HCT116 (cell line): Measurements from ENCODE around the gene RAB30. TPM values are rescaled to one million over a fixed set of nuclear protein-coding genes. Genes with fewer than 3 reads are reported as not detected.

Source experiments
- ATAC-seq: fragments of 200-7000 bp; cut with Tn5 transposase; 2 replicates; pipeline ENCODE4 v1.9.1; 2020; ENCODE audit warnings: mild to moderate bottlenecking, moderate library complexity
- BruUV-seq: library from RNA; stranded (reverse); fragments of 400-500 nt; replicated peaks from 2 replicates; lab custom pipeline; 2021; lab: Mats Ljungman, UMichigan
- CTCF ChIA-PET: fragments of 300-600 bp; sonication (Branson Sonifier 250); formaldehyde crosslinking; loops from one replicate; lab custom pipeline; 2021; ENCODE audit warnings: antibody characterized with exemption; lab: Charles Lee
- POLR2A ChIA-PET: fragments of 300-600, 350-600 bp; sonication (Branson Sonifier 250); formaldehyde crosslinking; loops from one replicate; lab custom pipeline; 2021; ENCODE audit warnings: antibody characterized with exemption; lab: Charles Lee
- RAD21 ChIA-PET, 2 experiments: fragments of 300-600 bp; sonication (Branson Sonifier 250); formaldehyde crosslinking; loops; one replicate each; lab custom pipeline; 2023; ENCODE audit warnings: low total read pairs in 2 of 2; ENCODE audit not compliant: uncharacterized antibody in 2 of 2, unreplicated experiment in 2 of 2, low non-redundant PET in 1 of 2; lab: Charles Lee
- DNase-seq: peaks from one replicate; pipeline ENCODE4 v3.0.0-alpha.2; 2010; ENCODE audit warnings: low read depth, low spot score
- H2AFZ ChIP-seq: fragments of 200-600 bp; shearing (Covaris generic), sonication (generic); 2 replicates; pipeline ENCODE4 v1.6.1; 2017; ENCODE audit warnings: low read depth, mixed run types, mixed read lengths, antibody characterized with exemption, low read length; ENCODE audit not compliant: poor library complexity, severe bottlenecking
- H3K27ac ChIP-seq: 2 replicates; pipeline ENCODE4 v1.5.1; 2012; ENCODE audit warnings: low read depth, low read length
- H3K27me3 ChIP-seq: fragments of 200-600 bp; sonication (generic); 2 replicates; pipeline ENCODE4 v1.6.1; 2016; ENCODE audit warnings: mixed run types, low read length, mixed read lengths; ENCODE audit not compliant: insufficient read depth
- H3K36me3 ChIP-seq, 2 experiments: fragments of 200-500 bp in 1 of 2; fragments of 200-600 bp in 1 of 2; sonication (Bioruptor generic) in 1 of 2; sonication (generic) in 1 of 2; 2 replicates each; pipeline versions ENCODE4 v1.5.1 to v1.6.1; 2014 to 2016; ENCODE audit warnings: low read length in 2 of 2, inconsistent platforms in 1 of 2, mixed read lengths in 1 of 2, mixed run types in 1 of 2; ENCODE audit not compliant: insufficient read depth in 2 of 2, control insufficient read depth in 1 of 2
- H3K4me1 ChIP-seq, 2 experiments: fragments of 200-600 bp in 1 of 2; sonication (generic) in 1 of 2; 2 replicates each; pipeline versions ENCODE4 v1.5.1 to v1.6.1; 2012 to 2017; ENCODE audit warnings: low read length in 2 of 2, inconsistent platforms in 1 of 2, mild to moderate bottlenecking in 1 of 2, mixed read lengths in 1 of 2, mixed run types in 1 of 2, moderate library complexity in 1 of 2; ENCODE audit not compliant: insufficient read depth in 2 of 2, control insufficient read depth in 1 of 2
- H3K4me2 ChIP-seq: fragments of 200-600 bp; sonication (generic); 2 replicates; pipeline ENCODE4 v1.6.1; 2017; ENCODE audit warnings: mixed run types, low read length, mixed read lengths
- H3K4me3 ChIP-seq, 2 experiments: fragments of 200-600 bp in 1 of 2; sonication (generic) in 1 of 2; replicated peaks in 1 of 2; 2 replicates each; pipeline ENCODE4 v1.5.1; 2011 to 2016; ENCODE audit warnings: low read length in 2 of 2, control low read depth in 1 of 2, low read depth in 1 of 2, mild to moderate bottlenecking in 1 of 2, mixed read lengths in 1 of 2, mixed run types in 1 of 2
- H3K79me2 ChIP-seq: fragments of 200-600 bp; sonication (generic); 2 replicates; pipeline ENCODE4 v1.6.1; 2017; ENCODE audit warnings: mild to moderate bottlenecking, mixed run types, low read length, moderate library complexity, mixed read lengths; ENCODE audit not compliant: insufficient read depth
- H3K9ac ChIP-seq: fragments of 200-600 bp; sonication (generic); 2 replicates; pipeline ENCODE4 v1.6.1; 2016; ENCODE audit warnings: low read length, mixed read lengths
- H3K9me2 ChIP-seq: fragments of 200-600 bp; sonication (generic), shearing (Covaris generic); 2 replicates; pipeline ENCODE4 v1.6.1; 2017; ENCODE audit warnings: mixed run types, mild to moderate bottlenecking, moderate library complexity; ENCODE audit not compliant: insufficient read depth
- H3K9me3 ChIP-seq, 2 experiments: fragments of 200-500 bp in 1 of 2; fragments of 200-600 bp in 1 of 2; sonication (Bioruptor generic) in 1 of 2; sonication (generic) in 1 of 2; 2 replicates each; pipeline ENCODE4 v1.6.1; 2014 to 2017; ENCODE audit warnings: low read length in 2 of 2, mixed read lengths in 2 of 2, inconsistent platforms in 1 of 2, low read depth in 1 of 2, mild to moderate bottlenecking in 1 of 2, mixed run types in 1 of 2, moderate library complexity in 1 of 2; ENCODE audit not compliant: control insufficient read depth in 1 of 2, insufficient read depth in 1 of 2
- H4K20me1 ChIP-seq: fragments of 200-600 bp; sonication (generic), shearing (Covaris generic); 2 replicates; pipeline ENCODE4 v1.6.1; 2017; ENCODE audit warnings: mixed run types, mild to moderate bottlenecking, moderate library complexity; ENCODE audit not compliant: insufficient read depth
- CEBPB ChIP-seq: IDR thresholded peaks from 2 replicates; pipeline ENCODE4 v1.6.1; 2012; ENCODE audit warnings: low read depth
- ELF1 ChIP-seq: IDR thresholded peaks from 2 replicates; pipeline ENCODE4 v1.6.1; 2012; ENCODE audit warnings: low read depth, borderline replicate concordance
- EZH2 ChIP-seq: fragments of 200-600 bp; sonication (generic); IDR thresholded peaks from 2 replicates; pipeline ENCODE4 v1.6.1; 2017; ENCODE audit warnings: antibody characterized with exemption, mixed run types
- EZH2phosphoT487 ChIP-seq: fragments of 200-600 bp; IDR thresholded peaks from 2 replicates; pipeline ENCODE4 v1.6.1; 2018; ENCODE audit warnings: antibody characterized with exemption, borderline replicate concordance
- FOSL1 ChIP-seq: IDR thresholded peaks from 2 replicates; pipeline ENCODE4 v1.6.1; 2012; ENCODE audit warnings: low read depth
- JUND ChIP-seq: IDR thresholded peaks from 2 replicates; pipeline ENCODE4 v1.6.1; 2012
- RAD21 ChIP-seq: IDR thresholded peaks from 2 replicates; pipeline ENCODE4 v1.6.1; 2012; ENCODE audit warnings: low read depth, mild to moderate bottlenecking
- SP1 ChIP-seq: IDR thresholded peaks from 2 replicates; pipeline ENCODE4 v1.6.1; 2012; ENCODE audit warnings: low read depth
- YY1 ChIP-seq: IDR thresholded peaks from 2 replicates; pipeline ENCODE4 v1.6.1; 2011; ENCODE audit warnings: low read length, low read depth, moderate library complexity, mild to moderate bottlenecking; ENCODE audit not compliant: insufficient replicate concordance; ENCODE audit errors: extremely low read depth
- ZFX ChIP-seq: fragments of 450-650 bp; IDR thresholded peaks from 2 replicates; pipeline ENCODE4 v1.6.1; 2017
- ZNF274 ChIP-seq: fragments of 200-500 bp; sonication (Bioruptor generic); IDR thresholded peaks from 2 replicates; pipeline ENCODE4 v1.6.1; 2014; ENCODE audit warnings: mild to moderate bottlenecking, low read depth, low read length, inconsistent platforms
- intact Hi-C: fragments of 100-400 bp; cut with micrococcal nuclease; formaldehyde crosslinking; loops from 2 replicates; pipeline ENCODE4 v1.10.0; 2022
- total RNA-seq: library from RNA; stranded (reverse); gene quantifications from one replicate; pipeline ENCODE4 v1.2.1, GENCODE V29; 2021; ENCODE audit not compliant: unreplicated experiment
- TF ChIP-seq, protein P1 (sequence below): IDR thresholded peaks from 2 replicates; pipeline ENCODE4 v1.6.1; 2011; ENCODE audit warnings: mild to moderate bottlenecking, low read length, moderate library complexity; ENCODE audit not compliant: insufficient replicate concordance; ENCODE audit errors: extremely low read depth
- TF ChIP-seq, protein P2 (sequence below): IDR thresholded peaks from 2 replicates; pipeline ENCODE4 v1.6.1; 2012
- TF ChIP-seq, protein P3 (sequence below): IDR thresholded peaks from 2 replicates; pipeline ENCODE4 v1.6.1; 2012; ENCODE audit warnings: low read depth
- TF ChIP-seq, protein P4 (sequence below): IDR thresholded peaks from 2 replicates; pipeline ENCODE4 v1.6.1; 2012

Gene RAB30
- total RNA-seq, 1 experiment from 2014 or later: 5.7 TPM

DNA sequence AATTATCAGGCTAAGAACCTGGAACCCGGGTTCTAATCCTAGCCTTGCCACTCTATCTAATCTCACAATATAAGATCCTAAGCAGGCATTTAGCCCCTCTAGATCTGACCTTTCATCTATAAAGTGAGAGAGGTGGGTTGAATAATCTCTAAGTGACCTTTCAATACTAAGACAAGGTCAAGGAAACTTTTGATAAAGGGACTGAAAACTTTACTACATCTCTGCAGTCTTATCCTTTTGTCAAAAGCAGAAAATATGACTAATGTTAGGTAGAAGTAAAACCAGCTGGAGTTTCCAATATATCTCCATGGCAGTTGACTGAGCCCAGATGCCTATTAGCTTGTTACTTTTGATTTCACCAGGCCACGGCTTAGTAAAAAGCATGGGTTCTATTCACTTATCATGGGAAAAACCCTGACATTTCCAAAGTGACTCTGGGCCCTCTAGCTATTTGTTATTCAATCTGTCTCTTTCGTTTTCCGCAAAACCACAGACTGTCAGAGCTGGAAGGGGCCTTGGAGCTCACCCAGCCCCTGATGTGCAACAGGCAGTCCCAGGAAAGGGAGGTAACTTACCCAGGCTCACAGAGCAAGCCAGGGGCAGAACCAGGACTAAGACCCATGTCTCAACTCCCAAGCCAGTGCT lies 75.8 kb downstream of the RAB30 start:
- H3K36me3 ChIP-seq: no peaks in the 10 kb centered on the region
- H3K9me2 ChIP-seq: no peaks in the 10 kb centered on the region
- no peak overlapping the region for H3K4me2 ChIP-seq
- H4K20me1 ChIP-seq: no peaks in the 10 kb centered on the region
- DNase-seq: no peak
- intact Hi-C loops: no loop called here
- RAD21 ChIA-PET: no interaction called here
- no TSS peak for BruUV-seq
- no peaks in the 10 kb centered on the region for H3K9me3 ChIP-seq
- no peaks in the 10 kb centered on the region for H3K4me1 ChIP-seq
- no peak overlapping the region for H3K27ac ChIP-seq
- TF ChIP-seq ELF1 (no peak), CEBPB (no peak), RAD21 (no peak), JUND (no peak), EZH2phosphoT487 (no peak), ZFX (no peak), SP1 (no peak), ZNF274 (no peak), FOSL1 (no peak), EZH2 (no peak), YY1 (no peak)
- TF ChIP-seq, protein P1, sequence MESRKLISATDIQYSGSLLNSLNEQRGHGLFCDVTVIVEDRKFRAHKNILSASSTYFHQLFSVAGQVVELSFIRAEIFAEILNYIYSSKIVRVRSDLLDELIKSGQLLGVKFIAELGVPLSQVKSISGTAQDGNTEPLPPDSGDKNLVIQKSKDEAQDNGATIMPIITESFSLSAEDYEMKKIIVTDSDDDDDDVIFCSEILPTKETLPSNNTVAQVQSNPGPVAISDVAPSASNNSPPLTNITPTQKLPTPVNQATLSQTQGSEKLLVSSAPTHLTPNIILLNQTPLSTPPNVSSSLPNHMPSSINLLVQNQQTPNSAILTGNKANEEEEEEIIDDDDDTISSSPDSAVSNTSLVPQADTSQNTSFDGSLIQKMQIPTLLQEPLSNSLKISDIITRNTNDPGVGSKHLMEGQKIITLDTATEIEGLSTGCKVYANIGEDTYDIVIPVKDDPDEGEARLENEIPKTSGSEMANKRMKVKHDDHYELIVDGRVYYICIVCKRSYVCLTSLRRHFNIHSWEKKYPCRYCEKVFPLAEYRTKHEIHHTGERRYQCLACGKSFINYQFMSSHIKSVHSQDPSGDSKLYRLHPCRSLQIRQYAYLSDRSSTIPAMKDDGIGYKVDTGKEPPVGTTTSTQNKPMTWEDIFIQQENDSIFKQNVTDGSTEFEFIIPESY: no peak
- TF ChIP-seq, protein P2, sequence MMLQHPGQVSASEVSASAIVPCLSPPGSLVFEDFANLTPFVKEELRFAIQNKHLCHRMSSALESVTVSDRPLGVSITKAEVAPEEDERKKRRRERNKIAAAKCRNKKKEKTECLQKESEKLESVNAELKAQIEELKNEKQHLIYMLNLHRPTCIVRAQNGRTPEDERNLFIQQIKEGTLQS: no peak
- TF ChIP-seq, protein P3, sequence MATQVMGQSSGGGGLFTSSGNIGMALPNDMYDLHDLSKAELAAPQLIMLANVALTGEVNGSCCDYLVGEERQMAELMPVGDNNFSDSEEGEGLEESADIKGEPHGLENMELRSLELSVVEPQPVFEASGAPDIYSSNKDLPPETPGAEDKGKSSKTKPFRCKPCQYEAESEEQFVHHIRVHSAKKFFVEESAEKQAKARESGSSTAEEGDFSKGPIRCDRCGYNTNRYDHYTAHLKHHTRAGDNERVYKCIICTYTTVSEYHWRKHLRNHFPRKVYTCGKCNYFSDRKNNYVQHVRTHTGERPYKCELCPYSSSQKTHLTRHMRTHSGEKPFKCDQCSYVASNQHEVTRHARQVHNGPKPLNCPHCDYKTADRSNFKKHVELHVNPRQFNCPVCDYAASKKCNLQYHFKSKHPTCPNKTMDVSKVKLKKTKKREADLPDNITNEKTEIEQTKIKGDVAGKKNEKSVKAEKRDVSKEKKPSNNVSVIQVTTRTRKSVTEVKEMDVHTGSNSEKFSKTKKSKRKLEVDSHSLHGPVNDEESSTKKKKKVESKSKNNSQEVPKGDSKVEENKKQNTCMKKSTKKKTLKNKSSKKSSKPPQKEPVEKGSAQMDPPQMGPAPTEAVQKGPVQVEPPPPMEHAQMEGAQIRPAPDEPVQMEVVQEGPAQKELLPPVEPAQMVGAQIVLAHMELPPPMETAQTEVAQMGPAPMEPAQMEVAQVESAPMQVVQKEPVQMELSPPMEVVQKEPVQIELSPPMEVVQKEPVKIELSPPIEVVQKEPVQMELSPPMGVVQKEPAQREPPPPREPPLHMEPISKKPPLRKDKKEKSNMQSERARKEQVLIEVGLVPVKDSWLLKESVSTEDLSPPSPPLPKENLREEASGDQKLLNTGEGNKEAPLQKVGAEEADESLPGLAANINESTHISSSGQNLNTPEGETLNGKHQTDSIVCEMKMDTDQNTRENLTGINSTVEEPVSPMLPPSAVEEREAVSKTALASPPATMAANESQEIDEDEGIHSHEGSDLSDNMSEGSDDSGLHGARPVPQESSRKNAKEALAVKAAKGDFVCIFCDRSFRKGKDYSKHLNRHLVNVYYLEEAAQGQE: no peak
- TF ChIP-seq, protein P4, sequence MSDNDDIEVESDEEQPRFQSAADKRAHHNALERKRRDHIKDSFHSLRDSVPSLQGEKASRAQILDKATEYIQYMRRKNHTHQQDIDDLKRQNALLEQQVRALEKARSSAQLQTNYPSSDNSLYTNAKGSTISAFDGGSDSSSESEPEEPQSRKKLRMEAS: no peak
- TF ChIP-seq, all 23 proteins: peak for 0
- Histone ChIP-seq H3K4me3 (no peak overlapping the region), H3K27me3 (no peaks in the 10 kb centered on the region), H2AFZ (no peak overlapping the region), H3K79me2 (no peaks in the 10 kb centered on the region), H3K9ac (no peak overlapping the region)
- ChIA-PET CTCF (no interaction called here), POLR2A (no interaction called here)
- ATAC-seq: no peak
